Peyer's patch (tissue), 4 donors: Measurements from ENCODE around the gene BIN1. TPM values are rescaled to one million over a fixed set of nuclear protein-coding genes. Genes with fewer than 3 reads are reported as not detected.
"Not testable (repeated sequence)": the region's sequence is repeated elsewhere in the genome, so short reads cannot be mapped to it uniquely, and the experiment has no call there.

Experiments used
- DNase-seq, 3 donors: peaks; one replicate each; pipeline ENCODE4 v3.0.0-alpha.2; 2017 to 2019
- H3K27ac ChIP-seq, 4 donors: fragments of 200-600 bp; sonication (generic); one replicate each; pipeline ENCODE4 v1.5.1; 2016 to 2019
- H3K27me3 ChIP-seq, 2 donors: fragments of 200-600 bp; sonication (generic); one replicate each; pipeline ENCODE4 v1.5.1; 2019
- H3K36me3 ChIP-seq, 3 donors: fragments of 200-600 bp; sonication (generic); one replicate each; pipeline ENCODE4 v1.5.1; 2016 to 2019
- H3K4me1 ChIP-seq, 4 donors: fragments of 200-600 bp; sonication (generic); one replicate each; pipeline ENCODE4 v1.5.1; 2016 to 2019
- H3K4me3 ChIP-seq, 4 donors: fragments of 200-600 bp; sonication (generic); 1 replicate in 3 of 4; 2 replicates in 1 of 4; pipeline ENCODE4 v1.5.1; 2016 to 2019; ENCODE audit warnings: mild to moderate bottlenecking in 1 of 4
- H3K9me3 ChIP-seq, 4 donors: fragments of 200-600 bp; sonication (generic); one replicate each; pipeline ENCODE4 v1.5.1; 2016 to 2019; ENCODE audit warnings: mild to moderate bottlenecking in 1 of 4
- POLR2A ChIP-seq, 2 donors: fragments of 450-650 bp; IDR thresholded peaks; one replicate each; pipeline ENCODE4 v1.5.1; 2017; ENCODE audit warnings: antibody characterized with exemption in 2 of 2, mild to moderate bottlenecking in 2 of 2, moderate library complexity in 2 of 2
- total RNA-seq, 4 donors: library from RNA; depleted of rRNA; stranded (reverse); fragments of >200 nt; gene quantifications; one replicate each; pipeline ENCODE4 v1.1.0, GENCODE V29; 2016
- TF ChIP-seq, protein P1 (sequence below), 6 experiments: fragments of 450-650 bp in 4 of 6; fragments of 200-600 bp in 2 of 6; sonication (generic) in 1 of 6; IDR thresholded peaks; one replicate each; pipeline ENCODE4 v1.5.1; 2017 to 2019; ENCODE audit warnings: antibody characterized with exemption in 6 of 6, mild to moderate bottlenecking in 3 of 6, moderate library complexity in 1 of 6

Gene BIN1
- total RNA-seq, 4 donors from 2014 or later, result 22.2 to 81.7 (median 47.2) TPM

DNA sequence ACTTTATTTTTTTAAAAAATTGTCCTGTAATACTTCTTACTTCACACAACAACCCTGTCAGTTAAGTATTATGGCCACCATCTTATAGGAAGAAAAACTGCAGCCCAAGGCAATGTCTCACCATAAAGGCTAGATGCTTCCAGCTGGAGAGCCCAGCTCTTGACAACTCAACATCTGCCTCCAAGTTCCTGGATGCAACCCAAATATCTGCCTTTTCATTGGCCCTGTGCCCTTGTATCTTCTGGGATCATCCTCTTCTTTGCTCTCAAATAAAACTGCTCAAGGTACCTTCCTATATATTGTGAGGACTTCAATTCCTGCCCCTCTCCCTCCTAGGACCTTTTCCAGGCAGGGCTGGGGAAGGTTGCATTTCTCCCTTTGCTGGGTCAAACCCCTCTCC is 69.5 kb downstream of the BIN1 start:
- no peak for DNase-seq
- Histone ChIP-seq H3K4me3 (no peak overlapping the region), H3K27ac (no peak overlapping the region), H3K36me3 (no peaks in the 10 kb centered on the region), H3K27me3 (no peaks in the 10 kb centered on the region), H3K4me1 (no peaks in the 10 kb centered on the region), H3K9me3 (no peaks in the 10 kb centered on the region)
- TF ChIP-seq POLR2A (IDR thresholded peaks at IDR 0.05), result no peak
- TF ChIP-seq, protein P1, sequence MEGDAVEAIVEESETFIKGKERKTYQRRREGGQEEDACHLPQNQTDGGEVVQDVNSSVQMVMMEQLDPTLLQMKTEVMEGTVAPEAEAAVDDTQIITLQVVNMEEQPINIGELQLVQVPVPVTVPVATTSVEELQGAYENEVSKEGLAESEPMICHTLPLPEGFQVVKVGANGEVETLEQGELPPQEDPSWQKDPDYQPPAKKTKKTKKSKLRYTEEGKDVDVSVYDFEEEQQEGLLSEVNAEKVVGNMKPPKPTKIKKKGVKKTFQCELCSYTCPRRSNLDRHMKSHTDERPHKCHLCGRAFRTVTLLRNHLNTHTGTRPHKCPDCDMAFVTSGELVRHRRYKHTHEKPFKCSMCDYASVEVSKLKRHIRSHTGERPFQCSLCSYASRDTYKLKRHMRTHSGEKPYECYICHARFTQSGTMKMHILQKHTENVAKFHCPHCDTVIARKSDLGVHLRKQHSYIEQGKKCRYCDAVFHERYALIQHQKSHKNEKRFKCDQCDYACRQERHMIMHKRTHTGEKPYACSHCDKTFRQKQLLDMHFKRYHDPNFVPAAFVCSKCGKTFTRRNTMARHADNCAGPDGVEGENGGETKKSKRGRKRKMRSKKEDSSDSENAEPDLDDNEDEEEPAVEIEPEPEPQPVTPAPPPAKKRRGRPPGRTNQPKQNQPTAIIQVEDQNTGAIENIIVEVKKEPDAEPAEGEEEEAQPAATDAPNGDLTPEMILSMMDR (IDR thresholded peaks at IDR 0.05), result no peak

DNA sequence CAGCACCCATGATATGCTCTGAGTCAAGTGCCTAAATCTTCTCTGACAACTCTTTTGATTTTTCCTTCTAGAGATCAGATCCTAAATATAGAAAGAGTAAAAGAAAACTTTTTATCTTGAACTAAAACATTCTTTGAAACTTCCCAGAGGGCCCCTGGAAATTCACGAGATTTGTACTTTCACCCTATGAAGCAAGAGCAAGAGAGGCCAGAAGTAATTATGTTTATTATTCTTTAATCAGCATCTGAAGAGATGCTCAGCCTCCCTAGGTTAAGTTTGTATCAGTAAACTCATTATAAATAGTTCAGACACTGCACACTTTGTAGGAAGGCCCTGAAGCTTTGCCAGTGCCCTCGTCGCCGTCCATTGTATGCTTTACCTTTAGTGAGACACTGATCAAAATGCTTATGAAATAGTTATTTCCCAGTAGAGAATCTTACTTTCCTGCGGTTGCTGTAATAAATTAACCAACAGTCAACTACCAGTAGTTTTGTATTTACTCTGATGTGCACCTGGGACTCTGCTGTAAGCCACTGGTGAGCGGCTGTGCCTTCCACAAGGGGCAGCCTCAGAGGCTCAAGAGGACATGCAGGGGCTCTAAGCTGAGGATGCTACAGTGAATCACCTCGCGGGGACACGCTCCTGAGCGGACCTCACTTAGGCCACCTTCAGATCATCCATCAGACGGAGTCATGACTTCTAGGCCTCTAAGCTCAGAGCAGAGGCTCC is 71.9 kb downstream of the BIN1 start:
- Histone ChIP-seq H3K4me1 (no peaks in the 10 kb centered on the region), H3K36me3 (no peaks in the 10 kb centered on the region), H3K27ac (no peak overlapping the region), H3K27me3 (no peaks in the 10 kb centered on the region), H3K4me3 (no peak overlapping the region), H3K9me3 (no peaks in the 10 kb centered on the region)
- TF ChIP-seq, protein P1 (IDR thresholded peaks at IDR 0.05), result no peak
- no peak for TF ChIP-seq POLR2A (IDR thresholded peaks at IDR 0.05)
- no peak for DNase-seq

DNA sequence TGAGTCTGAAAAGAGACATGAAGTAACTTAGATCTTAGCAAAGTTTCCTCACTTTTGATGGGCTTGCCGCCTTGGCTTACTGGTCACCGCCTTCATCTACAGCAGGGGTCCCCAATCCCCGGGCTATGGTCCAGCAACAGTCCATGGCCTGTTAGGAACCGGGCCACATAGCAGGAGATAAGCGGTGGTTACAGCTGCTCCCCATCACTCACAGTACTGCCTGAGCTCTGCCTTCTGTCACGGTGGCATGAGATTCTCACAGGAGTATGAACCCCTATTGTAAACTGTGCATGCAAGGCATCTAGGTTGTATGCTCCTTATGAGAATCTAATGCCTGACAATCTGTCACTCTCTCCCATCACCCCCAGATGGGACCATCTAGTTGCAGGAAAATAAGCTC is 72.9 kb downstream of the BIN1 start:
- Histone ChIP-seq H3K27me3 (no peaks in the 10 kb centered on the region), H3K27ac (no peak overlapping the region), H3K4me1 (no peaks in the 10 kb centered on the region), H3K9me3 (no peaks in the 10 kb centered on the region), H3K4me3 (no peak overlapping the region), H3K36me3 (no peaks in the 10 kb centered on the region)
- DNase-seq, result no peak
- TF ChIP-seq, protein P1 (IDR thresholded peaks at IDR 0.05), result no peak
- no peak for TF ChIP-seq POLR2A (IDR thresholded peaks at IDR 0.05)

DNA sequence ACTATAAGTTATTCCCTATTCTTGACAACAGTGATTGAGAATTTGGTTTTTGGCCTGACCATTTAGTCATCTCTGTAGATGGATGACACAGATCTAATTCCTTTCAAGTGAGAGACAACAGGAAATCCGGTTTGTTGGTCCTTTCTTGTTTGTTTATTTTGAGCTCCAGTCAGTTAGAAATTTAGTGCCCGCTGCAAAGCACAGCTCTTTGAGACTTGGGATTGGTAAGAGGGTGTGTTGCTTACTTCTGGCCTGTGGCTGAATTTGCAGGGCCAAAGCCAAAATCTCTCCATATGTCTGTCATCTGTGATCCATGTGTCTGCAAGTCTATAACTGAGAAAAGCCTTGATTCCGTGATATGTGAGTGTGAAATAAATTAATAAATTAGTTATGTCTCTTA is 74.3 kb downstream of the BIN1 start:
- TF ChIP-seq POLR2A (IDR thresholded peaks at IDR 0.05), result no peak
- TF ChIP-seq, protein P1 (IDR thresholded peaks at IDR 0.05), result no peak
- no peaks in the 10 kb centered on the region for H3K27me3 ChIP-seq

DNA sequence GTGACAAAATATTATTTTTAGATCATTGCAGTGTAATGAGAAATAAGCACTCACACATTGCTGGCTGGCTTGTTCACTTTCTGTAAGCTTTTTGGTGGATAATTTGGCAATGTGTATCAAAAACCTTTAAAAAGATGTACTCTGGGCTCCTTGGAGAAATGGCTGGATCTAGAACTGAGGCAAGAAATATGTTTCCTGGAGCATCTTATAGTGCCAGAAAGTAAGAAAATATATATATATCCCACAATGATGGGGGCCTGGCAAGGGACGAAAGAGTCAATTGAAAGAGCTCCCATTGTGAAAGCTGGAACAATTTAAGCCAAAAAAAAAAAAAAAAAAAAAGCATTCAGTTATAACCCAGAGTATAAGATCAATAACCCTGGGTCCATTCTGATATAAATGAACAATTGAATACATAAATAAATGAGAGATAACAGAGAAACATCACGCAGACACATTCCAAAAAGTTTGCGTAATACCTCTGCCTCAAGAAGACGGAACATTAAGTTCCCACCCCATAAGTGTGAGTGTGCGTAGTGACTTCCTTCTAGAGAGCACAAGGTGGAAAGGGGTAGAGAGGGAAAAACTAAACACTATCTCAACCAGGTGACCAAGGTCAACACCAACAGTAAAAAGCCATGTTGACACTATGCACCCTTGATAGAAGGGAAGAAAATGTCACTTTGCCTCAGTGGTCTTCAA is 77.5 kb downstream of the BIN1 start:
- peaks cover 0 to 15% (median 0%) of the 10 kb centered on the region in 4 donors for H3K4me1 ChIP-seq
- H3K9me3 ChIP-seq, result no peaks in the 10 kb centered on the region
- H3K36me3 ChIP-seq, result no peaks in the 10 kb centered on the region
- H3K27ac ChIP-seq, result no peak overlapping the region
- no peaks in the 10 kb centered on the region for H3K27me3 ChIP-seq
- TF ChIP-seq, protein P1 (IDR thresholded peaks at IDR 0.05), result no peak
- no peak for TF ChIP-seq POLR2A (IDR thresholded peaks at IDR 0.05)
- DNase-seq, result no peak
- H3K4me3 ChIP-seq, result no peak overlapping the region

More for the DNA sequence above, 74.3 kb downstream of the BIN1 start:
- no peak for DNase-seq
- H3K27ac ChIP-seq, result no peak overlapping the region
- no peaks in the 10 kb centered on the region for H3K4me1 ChIP-seq
- H3K36me3 ChIP-seq, result no peaks in the 10 kb centered on the region
- H3K9me3 ChIP-seq, result no peaks in the 10 kb centered on the region
- H3K4me3 ChIP-seq, result no peak overlapping the region

DNA sequence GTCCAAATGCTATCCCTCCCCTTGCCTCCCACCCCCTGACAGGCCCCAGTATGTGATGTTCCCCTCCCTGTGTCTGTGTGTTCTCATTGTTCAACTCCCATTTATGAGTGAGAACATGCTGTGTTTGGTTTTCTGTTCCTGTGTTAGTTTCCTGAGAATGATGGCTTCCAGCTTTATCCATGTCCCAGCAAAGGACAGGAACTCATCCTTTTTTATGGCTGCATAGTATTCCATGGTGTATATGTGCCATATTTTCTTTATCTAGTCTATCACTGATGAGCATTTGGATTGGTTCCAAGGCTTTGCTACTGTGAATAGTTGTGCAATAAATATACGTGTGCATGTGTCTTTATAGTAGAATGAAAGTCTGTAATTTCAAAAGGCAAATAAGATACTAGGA is 78.2 kb downstream of the BIN1 start:
- peaks cover 0 to 15% (median 0%) of the 10 kb centered on the region in 4 donors for H3K4me1 ChIP-seq
- H3K27ac ChIP-seq, H3K36me3 ChIP-seq, DNase-seq, H3K9me3 ChIP-seq, H3K4me3 ChIP-seq, H3K27me3 ChIP-seq: not testable (repeated sequence)
